ENCODE results near the gene DIDO1.
"Not testable (repeated sequence)": the region's sequence is repeated elsewhere in the genome, so short reads cannot be mapped to it uniquely, and the experiment has no call there.

Gene DIDO1

GRCh38 chr20:62854121-62854520, 72.2 kb downstream of the DIDO1 start:
- DNase-seq (ENCODE audit: low spot score) = no peak

GRCh38 chr20:62853304-62853703, 73.0 kb downstream of the DIDO1 start:
- DNase-seq (ENCODE audit: low spot score) = not testable (repeated sequence)

- DNase-seq (ENCODE audit: low spot score) = no peak
Observed at GRCh38 chr20:62852841-62853240, 73.5 kb downstream of the DIDO1 start.

GRCh38 chr20:62852196-62852595, 74.1 kb downstream of the DIDO1 start:
- DNase-seq (ENCODE audit: low spot score) = no peak

- no peak for DNase-seq (ENCODE audit: low spot score)
Observed at GRCh38 chr20:62850333-62850974, 75.9 kb downstream of the DIDO1 start.

- no peak for DNase-seq (ENCODE audit: low spot score)
Observed at GRCh38 chr20:62849431-62849830, 76.9 kb downstream of the DIDO1 start.

GRCh38 chr20:62848917-62849316, 77.4 kb downstream of the DIDO1 start:
- not testable (repeated sequence) for DNase-seq (ENCODE audit: low spot score)

- DNase-seq (ENCODE audit: low spot score) = no peak
Observed at GRCh38 chr20:62846166-62846890, 80.0 kb downstream of the DIDO1 start.

GRCh38 chr20:62845416-62846160, 80.7 kb downstream of the DIDO1 start:
- no peak for DNase-seq (ENCODE audit: low spot score)

- DNase-seq (ENCODE audit: low spot score) = no peak
Observed at GRCh38 chr20:62844182-62844581, 82.1 kb downstream of the DIDO1 start.

- no peak for DNase-seq (ENCODE audit: low spot score)
Observed at GRCh38 chr20:62843656-62844055, 82.6 kb downstream of the DIDO1 start.

GRCh38 chr20:62841705-62842212, 84.5 kb downstream of the DIDO1 start:
- no peak for DNase-seq (ENCODE audit: low spot score)

- DNase-seq (ENCODE audit: low spot score) = no peak
Observed at GRCh38 chr20:62840244-62841197, 85.8 kb downstream of the DIDO1 start.

- DNase-seq (ENCODE audit: low spot score) = no peak
Observed at GRCh38 chr20:62839816-62840215, 86.5 kb downstream of the DIDO1 start.

GRCh38 chr20:62839261-62839660, 87.0 kb downstream of the DIDO1 start:
- DNase-seq (ENCODE audit: low spot score) = no peak

GRCh38 chr20:62838128-62838891, 88.0 kb downstream of the DIDO1 start:
- DNase-seq (ENCODE audit: low spot score) = no peak

GRCh38 chr20:62837790-62838127, 88.5 kb downstream of the DIDO1 start:
- DNase-seq (ENCODE audit: low spot score) = no peak

- no peak for DNase-seq (ENCODE audit: low spot score)
Observed at GRCh38 chr20:62836967-62837490, 89.3 kb downstream of the DIDO1 start.

GRCh38 chr20:62835931-62836861, 90.1 kb downstream of the DIDO1 start:
- DNase-seq (ENCODE audit: low spot score) = no peak

Measured in CD4-positive, alpha-beta T cell treated with Interleukin-6 at 100 ng/mL for 8 hours (primary cell).